Thymus (tissue), 11 donors: Measurements from ENCODE around the gene IZUMO4. TPM values are rescaled to one million over a fixed set of nuclear protein-coding genes. Genes with fewer than 3 reads are reported as not detected.
"Not testable (repeated sequence)": the region's sequence is repeated elsewhere in the genome, so short reads cannot be mapped to it uniquely, and the experiment has no call there.

ENCODE experiments used
- DNase-seq, 9 donors: peaks; one replicate each; pipeline ENCODE4 v3.0.0-alpha.2; 2013; ENCODE audit warnings: low spot score in 9 of 9, low read depth in 6 of 9, missing footprints in 1 of 9
- H3K27ac ChIP-seq, 2 donors: one replicate each; pipeline ENCODE4 v1.5.1; 2013; ENCODE audit warnings: control low read depth in 1 of 2, low read depth in 1 of 2, low read length in 1 of 2, mild to moderate bottlenecking in 1 of 2, moderate library complexity in 1 of 2
- H3K27me3 ChIP-seq, 2 donors: one replicate each; pipeline ENCODE4 v1.5.1; 2013; ENCODE audit warnings: low read length in 1 of 2; ENCODE audit not compliant: control insufficient read depth in 2 of 2, insufficient read depth in 1 of 2
- H3K36me3 ChIP-seq, 2 donors: one replicate each; pipeline ENCODE4 v1.5.1; 2013; ENCODE audit warnings: low read length in 1 of 2, mild to moderate bottlenecking in 1 of 2, moderate library complexity in 1 of 2; ENCODE audit not compliant: control insufficient read depth in 2 of 2, insufficient read depth in 2 of 2
- H3K4me1 ChIP-seq, 2 donors: one replicate each; pipeline ENCODE4 v1.5.1; 2013; ENCODE audit warnings: low read length in 2 of 2; ENCODE audit not compliant: control insufficient read depth in 2 of 2, insufficient read depth in 2 of 2
- H3K4me3 ChIP-seq, 2 donors: one replicate each; pipeline ENCODE4 v1.5.1; 2013; ENCODE audit warnings: low read length in 2 of 2, control low read depth in 1 of 2, mild to moderate bottlenecking in 1 of 2
- H3K9me3 ChIP-seq, 2 donors: one replicate each; pipeline ENCODE4 v1.5.1; 2013; ENCODE audit warnings: low read length in 1 of 2, mild to moderate bottlenecking in 1 of 2; ENCODE audit not compliant: control insufficient read depth in 2 of 2, insufficient read depth in 1 of 2
- WGBS: extraction: QIAGEN DNeasy Blood & Tissue Kit; methylation state at CpG from one replicate; pipeline ENCODE4 v1.1.7; 2013; 5-methylcytosine and 5-hydroxymethylcytosine counted together
- polyA plus RNA-seq: library from polyadenylated mRNA; stranded (reverse); fragments of 200-250 nt; gene quantifications from one replicate; pipeline ENCODE4 v1.2.3, GENCODE V29; 2013
- total RNA-seq: library from RNA; stranded (reverse); fragments of 120-200 nt; gene quantifications from one replicate; pipeline ENCODE4 v1.2.4, GENCODE V29; 2013
- donor health status: healthy.

IZUMO4 gene
- total and polyA plus RNA-seq, 2 donors = 5.1 to 37.8 TPM

GRCh38 chr19:2079865-2080301 is 16.8 kb upstream of the IZUMO4 start:
- H3K36me3 ChIP-seq = peaks cover 65 to 72% of the 10 kb centered on the region in 2 donors
- DNase-seq = no peak
- no peaks in the 10 kb centered on the region for H3K27me3 ChIP-seq
- no peaks in the 10 kb centered on the region for H3K9me3 ChIP-seq
- 93% methylated on average over 23 of the region's 23 CpGs for WGBS
- no peak overlapping the region for H3K27ac ChIP-seq
- peaks cover 15 to 44% of the 10 kb centered on the region in 2 donors for H3K4me1 ChIP-seq
- H3K4me3 ChIP-seq = no peak overlapping the region

- Histone ChIP-seq H3K36me3 (peaks cover 59 to 69% of the 10 kb centered on the region in 2 donors), H3K4me3 (no peak overlapping the region), H3K9me3 (peaks cover 0 to 3% of the 10 kb centered on the region in 2 donors), H3K27me3 (no peaks in the 10 kb centered on the region), H3K4me1 (peaks cover 18 to 50% of the 10 kb centered on the region in 2 donors), H3K27ac (peak overlapping the region in 1 of 2 donors; percentile 15)
- WGBS = 92% methylated on average over 23 of the region's 23 CpGs
- no peak for DNase-seq
Observed at GRCh38 chr19:2080336-2080988, 16.3 kb upstream of the IZUMO4 start.

- DNase-seq = peak in 1 of 9 donors; percentile 41
- 83% methylated on average over 30 of the region's 30 CpGs for WGBS
- Histone ChIP-seq H3K27ac (peak overlapping the region; percentile 83 to 95), H3K4me1 (peaks cover 30 to 67% of the 10 kb centered on the region in 2 donors), H3K9me3 (peaks cover 0 to 7% of the 10 kb centered on the region in 2 donors), H3K27me3 (no peaks in the 10 kb centered on the region), H3K4me3 (peak overlapping the region; percentile 60 to 74), H3K36me3 (peaks cover 42 to 53% of the 10 kb centered on the region in 2 donors)
Observed at GRCh38 chr19:2081873-2082810, 14.6 kb upstream of the IZUMO4 start.

GRCh38 chr19:2083174-2083854 is 13.4 kb upstream of the IZUMO4 start:
- Histone ChIP-seq H3K4me1 (peaks cover 41 to 79% of the 10 kb centered on the region in 2 donors), H3K27me3 (no peaks in the 10 kb centered on the region), H3K9me3 (peaks cover 0 to 8% of the 10 kb centered on the region in 2 donors), H3K36me3 (peaks cover 31 to 41% of the 10 kb centered on the region in 2 donors), H3K27ac (peak overlapping the region; percentile 95 to 96), H3K4me3 (peak overlapping the region; percentile 60 to 74)
- 7% methylated on average over 20 of the region's 20 CpGs for whole genome bisulfite sequencing
- peak in 4 of 9 donors; percentile 65 to 87 (median 77) for DNase-seq

- DNase-seq = peak; percentile 83 to 97 (median 92)
- WGBS = 24% methylated on average over 28 of the region's 28 CpGs
- peaks cover 14 to 29% of the 10 kb centered on the region in 2 donors for H3K36me3 ChIP-seq
- H3K9me3 ChIP-seq = peaks cover 0 to 8% of the 10 kb centered on the region in 2 donors
- peaks cover 57 to 96% of the 10 kb centered on the region in 2 donors for H3K4me1 ChIP-seq
- peak overlapping the region; percentile 60 to 74 for H3K4me3 ChIP-seq
- H3K27ac ChIP-seq = peak overlapping the region; percentile 91 to 95
- H3K27me3 ChIP-seq = no peaks in the 10 kb centered on the region
Observed at GRCh38 chr19:2084993-2085720, 11.6 kb upstream of the IZUMO4 start.

- not testable (repeated sequence) for H3K4me3 ChIP-seq, H3K27me3 ChIP-seq, H3K9me3 ChIP-seq
- H3K36me3 ChIP-seq = peaks cover 4 to 21% of the 10 kb centered on the region in 2 donors
- 47% methylated on average over 13 of the region's 13 CpGs for WGBS
- H3K4me1 ChIP-seq = peaks cover 63 to 93% of the 10 kb centered on the region in 2 donors
- DNase-seq = peak in 1 of 9 donors; percentile 65
- peak overlapping the region; percentile 91 to 95 for H3K27ac ChIP-seq
Observed at GRCh38 chr19:2086695-2087620, 9.8 kb upstream of the IZUMO4 start.

- H3K4me1 ChIP-seq = peaks cover 61 to 92% of the 10 kb centered on the region in 2 donors
- 26% methylated on average over 14 of the region's 14 CpGs for WGBS
- DNase-seq = peak in 1 of 9 donors; percentile 67
- H3K4me3 ChIP-seq = no peak overlapping the region
- H3K27ac ChIP-seq = peak overlapping the region; percentile 91 to 95
- H3K27me3 ChIP-seq = no peaks in the 10 kb centered on the region
- H3K9me3 ChIP-seq = peaks cover 0 to 8% of the 10 kb centered on the region in 2 donors
- H3K36me3 ChIP-seq = peaks cover 3 to 14% of the 10 kb centered on the region in 2 donors
Observed at GRCh38 chr19:2087621-2088100, 9.1 kb upstream of the IZUMO4 start.
